HG03159 (cell line): Measurements from ENCODE around the gene KRTAP4-3.
"Not testable (repeated sequence)": the region's sequence is repeated elsewhere in the genome, so short reads cannot be mapped to it uniquely, and the experiment has no call there.

Experiments used
- ATAC-seq: cut with Tn5 transposase; IDR thresholded peaks from one replicate; pipeline ENCODE4 v1.9.1; 2021; ENCODE audit warnings: mild to moderate bottlenecking, moderate library complexity; ENCODE audit not compliant: unreplicated experiment

The KRTAP4-3 gene

GRCh38 chr17:41153856-41154255, 14.2 kb downstream of the KRTAP4-3 start:
- ATAC-seq: no peak

- no peak for ATAC-seq
Measured at GRCh38 chr17:41151525-41151924, 16.5 kb downstream of the KRTAP4-3 start.

- no peak for ATAC-seq
Measured at GRCh38 chr17:41150026-41150425, 18.0 kb downstream of the KRTAP4-3 start.

- ATAC-seq: no peak
Measured at GRCh38 chr17:41149652-41149985, 18.4 kb downstream of the KRTAP4-3 start, which contains the start of gene KRTAP4-5. KRTAP4-5 (minus strand) TSS chr17:41149825; CDS start chr17:41149767, 58 bp downstream.

- not testable (repeated sequence) for ATAC-seq
Measured at GRCh38 chr17:41148971-41149651, 18.9 kb downstream of the KRTAP4-3 start.

GRCh38 chr17:41147531-41148204, 20.4 kb downstream of the KRTAP4-3 start:
- no peak for ATAC-seq

GRCh38 chr17:41145261-41145660, 22.8 kb downstream of the KRTAP4-3 start:
- no peak for ATAC-seq

GRCh38 chr17:41144846-41145245, 23.2 kb downstream of the KRTAP4-3 start:
- ATAC-seq: no peak

- no peak for ATAC-seq
Measured at GRCh38 chr17:41141361-41141760, 26.7 kb downstream of the KRTAP4-3 start.

GRCh38 chr17:41140360-41141131, 27.5 kb downstream of the KRTAP4-3 start, which contains the start of gene KRTAP4-6:
KRTAP4-6 (minus strand) TSS chr17:41140544; CDS start chr17:41140487, 57 bp downstream.
- no peak for ATAC-seq

GRCh38 chr17:41139865-41140264, 28.2 kb downstream of the KRTAP4-3 start:
- ATAC-seq: not testable (repeated sequence)

GRCh38 chr17:41133880-41134735, 33.9 kb downstream of the KRTAP4-3 start:
- ATAC-seq: no peak

- no peak for ATAC-seq
Measured at GRCh38 chr17:41131979-41132378, 36.0 kb downstream of the KRTAP4-3 start.

- ATAC-seq: no peak
Measured at GRCh38 chr17:41127371-41127770, 40.6 kb downstream of the KRTAP4-3 start.

GRCh38 chr17:41126412-41126811, 41.6 kb downstream of the KRTAP4-3 start:
- ATAC-seq: no peak

GRCh38 chr17:41125064-41125463, 43.0 kb downstream of the KRTAP4-3 start:
- no peak for ATAC-seq

GRCh38 chr17:41123991-41124371, 44.0 kb downstream of the KRTAP4-3 start, which contains the start of gene KRTAP4-12:
KRTAP4-12 (minus strand) TSS chr17:41124182; CDS start chr17:41124122, 60 bp downstream.
- not testable (repeated sequence) for ATAC-seq

GRCh38 chr17:41123292-41123990, 44.6 kb downstream of the KRTAP4-3 start:
- ATAC-seq: not testable (repeated sequence)

- no peak for ATAC-seq
Measured at GRCh38 chr17:41121742-41122141, 46.3 kb downstream of the KRTAP4-3 start.
